Heart right ventricle (tissue), 16 donors: Measurements from ENCODE around the gene IFT88. TPM values are rescaled to one million over a fixed set of nuclear protein-coding genes. Genes with fewer than 3 reads are reported as not detected.

Experiments
- ATAC-seq, 8 donors: fragments of 200-7000 bp; cut with Tn5 transposase; one replicate each; pipeline ENCODE4 v1.9.1; 2020; ENCODE audit warnings: mild to moderate bottlenecking in 8 of 8, moderate library complexity in 8 of 8, moderate number of reproducible peaks in 1 of 8
- DNase-seq, 2 donors: peaks; one replicate each; pipeline ENCODE4 v3.0.0-alpha.2; 2020
- H3K27ac ChIP-seq, 10 donors: fragments of 200-600 bp; sonication (generic) in 2 of 10; one replicate each; pipeline versions ENCODE4 v1.5.0 to v1.8.0; 2020 to 2022; ENCODE audit warnings: mild to moderate bottlenecking in 3 of 10
- H3K27me3 ChIP-seq, 7 donors: fragments of 200-600 bp; one replicate each; pipeline ENCODE4 v1.8.0; 2021 to 2022; ENCODE audit warnings: mild to moderate bottlenecking in 2 of 7
- H3K36me3 ChIP-seq, 9 donors: fragments of 200-600 bp; sonication (generic) in 1 of 9; one replicate each; pipeline versions ENCODE4 v1.5.0 to v1.8.0; 2020 to 2022; ENCODE audit warnings: mild to moderate bottlenecking in 2 of 9
- H3K4me1 ChIP-seq, 9 donors: fragments of 200-600 bp; sonication (generic) in 1 of 9; one replicate each; pipeline versions ENCODE4 v1.5.0 to v1.8.0; 2020 to 2022; ENCODE audit warnings: mild to moderate bottlenecking in 4 of 9
- H3K4me3 ChIP-seq, 10 donors: fragments of 200-600 bp; sonication (generic) in 2 of 10; one replicate each; pipeline versions ENCODE4 v1.5.0 to v1.8.0; 2020 to 2022; ENCODE audit warnings: mild to moderate bottlenecking in 7 of 10, moderate library complexity in 2 of 10
- H3K9me3 ChIP-seq, 11 donors: fragments of 200-600 bp in 10 of 11; sonication (generic) in 2 of 11; one replicate each; pipeline versions ENCODE4 v1.5.0 to v1.8.0; 2013 to 2022; ENCODE audit warnings: mild to moderate bottlenecking in 2 of 11, control low read depth in 1 of 11, moderate library complexity in 1 of 11
- WGBS, 2 donors: extraction: QIAGEN DNeasy Blood & Tissue Kit; methylation state at CpG; one replicate each; pipeline ENCODE4 v1.1.7; 2013; ENCODE audit warnings: inconsistent platforms in 1 of 2; 5-methylcytosine and 5-hydroxymethylcytosine counted together
- intact Hi-C, 10 donors: fragments of 100-400 bp; cut with DNase I; formaldehyde crosslinking; loops; one replicate each; pipeline versions ENCODE4 v1.11.1 to v1.14.2; 2022
- polyA plus RNA-seq, 2 donors: library from polyadenylated mRNA; stranded (reverse); fragments of 200-250 nt; gene quantifications; one replicate each; pipeline ENCODE4 v1.2.3, GENCODE V29; 2013
- total RNA-seq, 10 donors: library from RNA; stranded (reverse); fragmentation: NEBNext Ultra II Directional in 3 of 10; extraction: Animal tissue kit (Norgen Biotek cat#: 25700) in 3 of 10; gene quantifications; one replicate each; pipeline versions ENCODE4 v1.2.1 to v1.2.4, GENCODE V29; 2021 to 2023
- TF ChIP-seq, protein P1 (sequence below), 9 donors: fragments of 200-600 bp; sonication (generic) in 2 of 9; IDR thresholded peaks; one replicate each; pipeline versions ENCODE4 v1.5.0 to v1.8.0; 2021 to 2022; ENCODE audit warnings: antibody characterized with exemption in 9 of 9, mild to moderate bottlenecking in 5 of 9, moderate library complexity in 1 of 9
- donor health status: Arrhythmogenic right ventricular cardiomyopathy.
- donor health status: ischemic (EF 13 %, LVEDD 7.1; RV severe dilation, severe dysfunction).
- donor health status: healthy with polysubstance abuse.
- donor health status: DM: no; HTN: yes; CAD: no.
- donor health status: DM: no; HTN: no; CAD: no.
- donor health status: ischemic (EF 25% LVEDD 6.9; RV normal size, moderate dysfunction).
- donor health status: ischemic (EF 25% LVEDD 5.7; RV mildly dilated, moderate dysfunction).
- donor health status: healthy.
- donor health status: DM: yes; HTN: yes; CAD: no.
- donor health status: Ischemic cardiomyopathy.
- donor health status: ischemic (EF 35%, LVEDD 5.7; RV mildly dilated, moderate dysfunction).
- donor health status: nonischemic (EF 11% LVEDD 7.7; RV severe dilation, severe dysfunction).
- donor health status: DM: yes; HTN: yes; CAD: no.
- donor health status: PGD.
- donor health status: ischemic (EF 29% LVEDD 5.4; RV normal size, mild dysfunction).
- donor health status: nonischemic (EF 23%, LVEDD 6.1; RV moderate dilation, normal function).

The IFT88 gene
- total and polyA plus RNA-seq, 12 donors = 5.9 to 13.6 (median 7.3) TPM

DNA sequence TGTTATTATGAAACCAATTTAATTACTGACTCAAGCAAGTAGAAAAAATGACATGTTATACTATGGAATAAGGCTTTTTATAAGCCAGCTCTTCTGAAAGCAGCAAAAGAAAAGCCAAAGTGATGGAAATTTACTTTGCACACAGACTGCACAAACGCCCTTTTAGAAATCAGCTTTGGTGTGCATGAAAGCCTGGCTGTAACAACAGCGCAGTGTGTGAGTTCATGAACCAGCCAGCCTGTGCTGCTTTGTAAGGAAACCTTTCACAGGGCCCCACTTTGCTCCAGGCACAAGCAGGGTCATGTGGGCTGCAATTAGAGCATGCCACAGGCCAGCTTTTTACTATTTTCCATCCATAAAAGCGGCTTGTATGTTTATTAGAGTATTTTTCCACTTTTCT lies 13.6 kb upstream of the IFT88 start:
- no peak overlapping the region for H3K4me3 ChIP-seq
- DNase-seq (no peak), ATAC-seq (no peak)
- no peaks in the 10 kb centered on the region for H3K4me1 ChIP-seq
- intact Hi-C loops = no loop called here
- TF ChIP-seq, protein P1, sequence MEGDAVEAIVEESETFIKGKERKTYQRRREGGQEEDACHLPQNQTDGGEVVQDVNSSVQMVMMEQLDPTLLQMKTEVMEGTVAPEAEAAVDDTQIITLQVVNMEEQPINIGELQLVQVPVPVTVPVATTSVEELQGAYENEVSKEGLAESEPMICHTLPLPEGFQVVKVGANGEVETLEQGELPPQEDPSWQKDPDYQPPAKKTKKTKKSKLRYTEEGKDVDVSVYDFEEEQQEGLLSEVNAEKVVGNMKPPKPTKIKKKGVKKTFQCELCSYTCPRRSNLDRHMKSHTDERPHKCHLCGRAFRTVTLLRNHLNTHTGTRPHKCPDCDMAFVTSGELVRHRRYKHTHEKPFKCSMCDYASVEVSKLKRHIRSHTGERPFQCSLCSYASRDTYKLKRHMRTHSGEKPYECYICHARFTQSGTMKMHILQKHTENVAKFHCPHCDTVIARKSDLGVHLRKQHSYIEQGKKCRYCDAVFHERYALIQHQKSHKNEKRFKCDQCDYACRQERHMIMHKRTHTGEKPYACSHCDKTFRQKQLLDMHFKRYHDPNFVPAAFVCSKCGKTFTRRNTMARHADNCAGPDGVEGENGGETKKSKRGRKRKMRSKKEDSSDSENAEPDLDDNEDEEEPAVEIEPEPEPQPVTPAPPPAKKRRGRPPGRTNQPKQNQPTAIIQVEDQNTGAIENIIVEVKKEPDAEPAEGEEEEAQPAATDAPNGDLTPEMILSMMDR (IDR thresholded peaks at IDR 0.05) = no peak
- H3K9me3 ChIP-seq = no peaks in the 10 kb centered on the region
- WGBS, 2 donors = 73 to 84% methylated on average over 3 of the region's 3 CpGs
- no peaks in the 10 kb centered on the region for H3K36me3 ChIP-seq
- no peak overlapping the region for H3K27ac ChIP-seq
- H3K27me3 ChIP-seq = no peaks in the 10 kb centered on the region

GRCh38 chr13:20558982-20559381 lies 8.0 kb upstream of the IFT88 start:
- Histone ChIP-seq H3K4me1 (no peaks in the 10 kb centered on the region), H3K36me3 (no peaks in the 10 kb centered on the region), H3K4me3 (no peak overlapping the region), H3K27me3 (no peaks in the 10 kb centered on the region), H3K27ac (no peak overlapping the region), H3K9me3 (no peaks in the 10 kb centered on the region)
- DNase-seq (no peak), ATAC-seq (no peak)
- TF ChIP-seq, protein P1 (IDR thresholded peaks at IDR 0.05) = no peak
- WGBS, 2 donors = 77 to 94% methylated on average over 3 of the region's 3 CpGs
- intact Hi-C loops = no loop called here

DNA sequence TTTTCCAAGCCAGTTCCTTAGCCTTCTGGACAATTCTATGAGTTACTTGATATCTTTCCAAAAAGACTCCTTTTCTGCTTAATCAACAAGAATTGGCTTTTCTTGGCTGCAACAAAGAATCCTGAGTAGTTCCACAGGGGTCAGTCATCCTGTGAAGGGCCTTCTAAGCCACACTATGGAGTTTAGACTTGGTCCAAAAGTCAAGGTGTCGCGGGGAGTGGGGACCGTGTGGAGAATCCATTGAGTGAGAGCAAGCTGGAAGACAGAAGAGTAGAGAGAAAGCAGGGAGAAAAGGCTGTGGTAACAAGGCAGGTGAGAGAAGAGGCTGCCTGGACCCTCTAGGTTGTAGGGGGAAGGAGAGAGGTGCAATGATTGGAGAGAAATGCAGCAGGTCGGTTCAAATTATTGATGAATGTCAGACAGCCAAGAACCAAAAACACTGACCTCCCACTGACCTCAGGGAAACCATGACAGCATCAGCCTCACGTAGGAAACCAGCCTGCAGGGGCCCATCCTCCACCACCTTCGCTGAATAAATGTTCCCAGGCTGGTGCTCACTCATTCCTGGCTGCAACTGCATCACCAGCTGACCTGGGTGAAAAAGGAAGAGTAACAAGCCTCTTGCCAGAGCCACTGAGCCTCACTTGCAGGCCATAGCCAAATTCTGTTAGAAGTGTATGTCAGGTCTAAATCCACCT lies 7.1 kb upstream of the IFT88 start:
- TF ChIP-seq, protein P1 (IDR thresholded peaks at IDR 0.05) = no peak

DNA sequence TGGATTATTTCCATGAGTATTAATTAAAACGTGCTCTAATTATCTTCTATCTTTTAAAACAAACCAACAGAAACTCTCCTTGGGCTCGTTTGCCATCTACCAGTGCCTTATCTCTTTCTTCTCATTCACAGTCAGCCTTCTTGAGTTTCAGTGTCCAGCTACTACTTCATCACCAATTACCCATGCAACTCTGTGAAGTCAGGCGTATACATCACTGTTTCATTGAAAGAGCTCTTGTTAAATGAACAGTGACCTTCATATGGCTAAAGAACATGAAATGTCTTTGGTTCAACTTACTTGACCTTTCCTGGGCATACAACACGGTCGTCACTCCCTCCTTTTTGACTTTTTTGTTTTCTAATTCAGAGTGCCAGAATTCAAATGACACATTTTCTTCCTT lies 5.2 kb upstream of the IFT88 start:
- no peak for ATAC-seq

More for the DNA sequence above, 7.1 kb upstream of the IFT88 start:
- H3K4me1 ChIP-seq = no peaks in the 10 kb centered on the region
- no peaks in the 10 kb centered on the region for H3K27me3 ChIP-seq
- WGBS, 2 donors = 84 to 85% methylated on average over 6 of the region's 6 CpGs
- intact Hi-C loops = loop anchor here in 1 of 10 donors (10.0 kb wide), 1 partner anchor 45 kb away; no protein-coding TSS in a partner anchor
- DNase-seq = no peak
- no peak overlapping the region for H3K4me3 ChIP-seq
- no peak overlapping the region for H3K27ac ChIP-seq
- H3K9me3 ChIP-seq = peaks cover 0 to 5% (median 0%) of the 10 kb centered on the region in 11 donors
- H3K36me3 ChIP-seq = no peaks in the 10 kb centered on the region
- no peak for ATAC-seq

More for the DNA sequence above, 5.2 kb upstream of the IFT88 start:
- Histone ChIP-seq H3K4me3 (no peak overlapping the region), H3K36me3 (no peaks in the 10 kb centered on the region), H3K27ac (no peak overlapping the region), H3K9me3 (peaks cover 0 to 18% (median 0%) of the 10 kb centered on the region in 11 donors), H3K4me1 (peaks cover 0 to 6% (median 0%) of the 10 kb centered on the region in 9 donors), H3K27me3 (no peaks in the 10 kb centered on the region)
- intact Hi-C loops = loop anchor here in 1 of 10 donors (10.0 kb wide), 1 partner anchor 47 kb away; no protein-coding TSS in a partner anchor
- 63 to 66% methylated on average over 5 of the region's 5 CpGs for WGBS, 2 donors
- TF ChIP-seq, protein P1 (IDR thresholded peaks at IDR 0.05) = no peak
- DNase-seq = no peak
